Measurements from ENCODE around the gene TLK1.

GRCh38 chr2:171056307-171056706 is 104.4 kb downstream of the TLK1 start:
- TF ChIP-seq EZH2phosphoT487 (IDR thresholded peaks at IDR 0.05; ENCODE audit: low read depth, severe bottlenecking, unreplicated experiment) (no peak), CTCF (IDR thresholded peaks at IDR 0.05; ENCODE audit: poor library complexity) (no peak), EZH2 (IDR thresholded peaks at IDR 0.05; ENCODE audit: borderline replicate concordance) (no peak)
